OCI-LY3 (cell line): ENCODE measurements around the gene TNKS1BP1.

ENCODE experiments used
- H2AFZ ChIP-seq: fragments of 200-600, 300-600 bp; shearing (Covaris generic); 2 replicates; pipeline ENCODE4 v1.6.0; 2014; ENCODE audit warnings: antibody characterized with exemption, low read depth, low read length
- H3K27ac ChIP-seq: fragments of 200-600, 300-600 bp; sonication (generic); 2 replicates; pipeline ENCODE4 v1.5.1; 2014; ENCODE audit warnings: mild to moderate bottlenecking, low read length, moderate library complexity, mixed read lengths
- H3K27me3 ChIP-seq: fragments of 200-600, 300-600 bp; sonication (generic); 2 replicates; pipeline ENCODE4 v1.6.1; 2014; ENCODE audit warnings: low read depth, low read length, mixed read lengths
- H3K36me3 ChIP-seq: fragments of 200-600, 300-600 bp; sonication (generic); replicated peaks from 2 replicates; pipeline ENCODE3; 2014; ENCODE audit warnings: low read depth, low read length, mixed read lengths
- H3K4me1 ChIP-seq: fragments of 300-600, 200-600 bp; sonication (generic); 2 replicates; pipeline ENCODE4 v1.6.1; 2014; ENCODE audit warnings: low read length, mixed read lengths
- H3K4me2 ChIP-seq: fragments of 200-600, 300-600 bp; sonication (generic); 2 replicates; pipeline ENCODE4 v1.6.1; 2014; ENCODE audit warnings: low read length, mixed read lengths
- H3K4me3 ChIP-seq: fragments of 300-600, 200-600 bp; sonication (generic); 2 replicates; pipeline ENCODE4 v1.5.1; 2014; ENCODE audit warnings: antibody characterized with exemption, mild to moderate bottlenecking, low read length, moderate library complexity
- H3K79me2 ChIP-seq: fragments of 300-600, 200-600 bp; shearing (Covaris generic); 2 replicates; pipeline ENCODE4 v1.6.1; 2014; ENCODE audit warnings: mild to moderate bottlenecking, low read length, mixed read lengths
- H3K9ac ChIP-seq: fragments of 300-600, 200-600 bp; shearing (Covaris generic); 2 replicates; pipeline ENCODE4 v1.6.0; 2014; ENCODE audit warnings: mild to moderate bottlenecking, low read length, moderate library complexity
- H3K9me3 ChIP-seq: fragments of 200-600, 300-600 bp; shearing (Covaris generic); 2 replicates; pipeline ENCODE4 v1.6.1; 2014; ENCODE audit warnings: low read length, mixed read lengths; ENCODE audit not compliant: insufficient read depth
- H4K20me1 ChIP-seq: fragments of 200-600, 300-600 bp; sonication (generic); 2 replicates; pipeline ENCODE4 v1.6.1; 2016; ENCODE audit warnings: low read length, mixed read lengths; ENCODE audit not compliant: insufficient read depth
- EZH2phosphoT487 ChIP-seq: fragments of 200-600 bp; shearing (Covaris generic); IDR thresholded peaks from 2 replicates; pipeline ENCODE4 v1.6.1; 2018; ENCODE audit warnings: antibody characterized with exemption, mixed run types, low read depth
- TF ChIP-seq, protein P1 (sequence below): fragments of 200-600, 300-600 bp; sonication (generic); IDR thresholded peaks from 2 replicates; pipeline ENCODE4 v1.5.1; 2014; ENCODE audit warnings: antibody characterized with exemption, low read length, low read depth

The TNKS1BP1 gene

DNA sequence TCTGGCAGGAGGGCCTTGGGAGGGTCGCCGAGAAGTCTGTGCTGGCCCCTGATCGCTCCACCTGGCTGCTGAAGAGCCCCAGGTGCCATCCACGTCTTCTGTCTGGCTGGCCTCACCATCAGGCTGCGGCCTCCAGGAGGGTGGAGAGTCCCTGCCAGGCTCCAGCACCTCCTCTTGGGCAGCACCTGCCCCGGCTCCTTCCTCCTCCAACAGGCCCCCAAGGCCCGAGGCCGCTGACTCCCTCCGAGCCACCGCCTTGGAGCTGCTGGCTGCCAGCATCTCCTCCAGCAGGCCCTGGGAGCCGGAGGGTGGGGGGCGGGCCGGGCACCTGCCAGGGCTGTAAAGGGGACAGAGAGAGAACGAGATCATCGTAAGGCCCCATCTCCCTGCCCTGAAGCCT lies 22.3 kb downstream of the TNKS1BP1 start:
- Histone ChIP-seq H3K27me3 (no peaks in the 10 kb centered on the region), H3K79me2 (no peaks in the 10 kb centered on the region), H3K4me1 (no peaks in the 10 kb centered on the region), H2AFZ (no peak overlapping the region), H3K27ac (no peak overlapping the region), H3K4me2 (no peak overlapping the region), H3K36me3 (peaks cover 16% of the 10 kb centered on the region), H3K9ac (no peak overlapping the region), H3K4me3 (no peak overlapping the region), H4K20me1 (no peaks in the 10 kb centered on the region), H3K9me3 (no peaks in the 10 kb centered on the region)
- no peak for TF ChIP-seq EZH2phosphoT487
- TF ChIP-seq, protein P1, sequence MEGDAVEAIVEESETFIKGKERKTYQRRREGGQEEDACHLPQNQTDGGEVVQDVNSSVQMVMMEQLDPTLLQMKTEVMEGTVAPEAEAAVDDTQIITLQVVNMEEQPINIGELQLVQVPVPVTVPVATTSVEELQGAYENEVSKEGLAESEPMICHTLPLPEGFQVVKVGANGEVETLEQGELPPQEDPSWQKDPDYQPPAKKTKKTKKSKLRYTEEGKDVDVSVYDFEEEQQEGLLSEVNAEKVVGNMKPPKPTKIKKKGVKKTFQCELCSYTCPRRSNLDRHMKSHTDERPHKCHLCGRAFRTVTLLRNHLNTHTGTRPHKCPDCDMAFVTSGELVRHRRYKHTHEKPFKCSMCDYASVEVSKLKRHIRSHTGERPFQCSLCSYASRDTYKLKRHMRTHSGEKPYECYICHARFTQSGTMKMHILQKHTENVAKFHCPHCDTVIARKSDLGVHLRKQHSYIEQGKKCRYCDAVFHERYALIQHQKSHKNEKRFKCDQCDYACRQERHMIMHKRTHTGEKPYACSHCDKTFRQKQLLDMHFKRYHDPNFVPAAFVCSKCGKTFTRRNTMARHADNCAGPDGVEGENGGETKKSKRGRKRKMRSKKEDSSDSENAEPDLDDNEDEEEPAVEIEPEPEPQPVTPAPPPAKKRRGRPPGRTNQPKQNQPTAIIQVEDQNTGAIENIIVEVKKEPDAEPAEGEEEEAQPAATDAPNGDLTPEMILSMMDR = no peak

DNA sequence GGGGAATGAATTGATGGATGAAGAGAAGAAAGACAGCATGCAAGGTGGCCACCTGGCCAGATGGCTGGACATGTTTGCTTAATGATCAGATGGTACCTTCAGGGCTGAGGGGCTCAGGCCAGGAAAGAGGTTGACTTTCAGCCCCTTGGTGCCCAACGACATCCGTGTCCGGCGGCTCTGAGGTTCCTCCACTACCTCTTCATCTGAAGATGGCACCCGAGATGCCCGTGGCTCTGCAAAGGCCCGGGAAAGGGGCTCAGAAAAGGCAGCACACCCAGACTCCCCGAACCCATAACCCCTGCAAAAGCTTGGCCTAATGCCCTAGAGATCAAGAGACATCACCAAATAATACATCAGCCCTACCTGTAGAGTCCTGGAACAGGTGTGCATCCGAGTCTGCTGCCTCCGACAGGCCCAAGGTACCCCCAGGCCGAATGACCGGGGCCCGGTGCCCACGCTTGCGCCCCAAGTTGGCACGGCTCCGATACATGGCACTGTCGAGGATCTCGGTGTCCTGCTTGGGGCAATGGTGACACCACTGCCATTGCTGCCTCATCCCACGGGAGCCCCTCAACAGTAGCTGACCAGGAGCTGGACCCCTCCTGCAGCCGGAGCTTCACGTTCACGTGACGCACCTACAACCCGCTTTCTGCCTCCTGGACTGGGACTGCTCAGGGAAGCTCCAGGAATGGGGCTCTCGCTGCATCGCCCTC lies 22.9 kb downstream of the TNKS1BP1 start:
- H3K4me2 ChIP-seq = no peak overlapping the region
- no peak overlapping the region for H3K27ac ChIP-seq
- H4K20me1 ChIP-seq = no peaks in the 10 kb centered on the region
- peaks cover 16% of the 10 kb centered on the region for H3K36me3 ChIP-seq
- no peaks in the 10 kb centered on the region for H3K79me2 ChIP-seq
- no peak overlapping the region for H3K9ac ChIP-seq
- no peaks in the 10 kb centered on the region for H3K27me3 ChIP-seq
- no peak overlapping the region for H2AFZ ChIP-seq
- H3K4me3 ChIP-seq = no peak overlapping the region
- no peaks in the 10 kb centered on the region for H3K4me1 ChIP-seq
- no peaks in the 10 kb centered on the region for H3K9me3 ChIP-seq
- TF ChIP-seq EZH2phosphoT487 = no peak
- TF ChIP-seq, protein P1 = no peak

DNA sequence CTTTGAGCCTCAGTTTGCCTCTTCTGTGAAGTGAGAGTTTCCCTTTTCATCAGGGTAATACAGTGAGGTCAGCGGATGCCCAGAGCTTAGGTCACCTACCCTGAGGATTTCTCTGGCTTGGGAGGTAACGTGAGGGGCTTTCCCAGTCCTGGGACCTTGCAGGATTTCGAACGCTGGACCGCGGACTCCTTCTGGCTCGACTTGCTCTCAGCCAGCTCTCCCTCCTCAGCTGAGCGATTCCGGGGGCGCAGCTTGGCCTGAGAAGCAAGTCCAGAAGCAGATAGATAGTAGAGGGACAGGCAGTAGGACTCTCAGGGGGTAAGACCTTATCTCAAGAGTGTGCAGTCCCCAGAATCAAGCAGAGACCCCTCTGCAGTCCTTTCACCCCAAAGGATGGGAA lies 24.0 kb downstream of the TNKS1BP1 start:
- H3K9ac ChIP-seq = no peak overlapping the region
- H3K4me2 ChIP-seq = no peak overlapping the region
- H3K4me1 ChIP-seq = no peaks in the 10 kb centered on the region
- H3K27me3 ChIP-seq = no peaks in the 10 kb centered on the region
- H2AFZ ChIP-seq = no peak overlapping the region
- H3K27ac ChIP-seq = no peak overlapping the region
- H4K20me1 ChIP-seq = no peaks in the 10 kb centered on the region
- no peak overlapping the region for H3K4me3 ChIP-seq
- H3K79me2 ChIP-seq = no peaks in the 10 kb centered on the region
- peaks cover 16% of the 10 kb centered on the region for H3K36me3 ChIP-seq
- no peaks in the 10 kb centered on the region for H3K9me3 ChIP-seq
- no peak for TF ChIP-seq EZH2phosphoT487
- TF ChIP-seq, protein P1 = no peak

DNA sequence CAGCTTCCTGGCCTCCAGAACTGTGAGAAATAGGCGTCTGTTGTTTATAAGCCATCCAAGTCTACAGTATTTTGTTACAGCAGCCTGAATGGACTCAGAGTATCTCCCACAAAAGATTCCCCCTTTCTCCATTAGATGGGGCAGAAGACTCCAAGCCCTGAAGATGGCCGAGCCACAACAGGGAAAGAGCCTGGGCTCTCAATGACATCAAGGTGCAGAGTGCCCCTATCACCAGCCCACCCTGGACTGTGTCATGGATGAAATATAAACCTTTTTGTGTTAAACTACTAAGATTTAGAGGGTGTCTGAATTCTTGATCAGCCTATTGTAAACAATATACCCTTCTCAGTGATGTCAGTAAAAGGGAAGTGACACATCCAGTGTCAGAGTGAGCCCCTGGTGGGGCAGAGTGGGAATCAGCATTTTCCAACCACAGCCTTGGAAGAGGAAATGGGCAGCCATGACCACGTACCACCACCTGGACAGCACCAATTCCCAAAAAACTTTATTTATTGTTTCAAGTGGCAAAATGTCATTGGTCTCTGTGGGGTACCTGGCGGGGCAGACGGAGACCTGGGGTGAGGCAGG lies 25.5 kb downstream of the TNKS1BP1 start:
- Histone ChIP-seq H3K4me2 (no peak overlapping the region), H3K36me3 (peaks cover 16% of the 10 kb centered on the region), H3K4me1 (no peaks in the 10 kb centered on the region), H2AFZ (no peak overlapping the region), H3K27ac (no peak overlapping the region), H4K20me1 (no peaks in the 10 kb centered on the region), H3K27me3 (no peaks in the 10 kb centered on the region), H3K9me3 (no peaks in the 10 kb centered on the region), H3K79me2 (no peaks in the 10 kb centered on the region), H3K9ac (no peak overlapping the region), H3K4me3 (no peak overlapping the region)
- TF ChIP-seq, protein P1 = no peak
- no peak for TF ChIP-seq EZH2phosphoT487
